Activated CD8-positive, alpha-beta memory T cell treated with anti-CD3 and anti-CD28 coated beads for 4 hours (primary cell): ENCODE results near the gene IKZF1.

Source experiments
- DNase-seq, 2 donors: peaks; one replicate each; pipeline ENCODE4 v3.0.0-alpha.2; 2020; ENCODE audit warnings: low read depth in 2 of 2

IKZF1 gene

GRCh38 chr7:50355817-50356178, 51.3 kb downstream of the IKZF1 start:
- no peak for DNase-seq

- no peak for DNase-seq
These were observed 51.9 kb downstream of the IKZF1 start for GRCh38 chr7:50356212-50356944.

- DNase-seq: no peak
These were observed 52.4 kb downstream of the IKZF1 start for GRCh38 chr7:50356945-50357268.

- DNase-seq: no peak
These were observed 52.9 kb downstream of the IKZF1 start for GRCh38 chr7:50357426-50357825.

- no peak for DNase-seq
These were observed 53.7 kb downstream of the IKZF1 start for GRCh38 chr7:50358041-50358705.

- no peak for DNase-seq
These were observed 54.3 kb downstream of the IKZF1 start for GRCh38 chr7:50358779-50359178.

GRCh38 chr7:50359258-50359994, 54.9 kb downstream of the IKZF1 start:
- no peak for DNase-seq

GRCh38 chr7:50359995-50360925, 55.7 kb downstream of the IKZF1 start:
- DNase-seq: peak; percentile 61 to 87

GRCh38 chr7:50362142-50362541, 57.6 kb downstream of the IKZF1 start:
- DNase-seq: no peak

GRCh38 chr7:50362712-50363282, 58.3 kb downstream of the IKZF1 start:
- DNase-seq: no peak

GRCh38 chr7:50363327-50364060, 59.0 kb downstream of the IKZF1 start:
- DNase-seq: no peak

- DNase-seq: no peak
These were observed 60.1 kb downstream of the IKZF1 start for GRCh38 chr7:50364645-50365044.

GRCh38 chr7:50366311-50366710, 61.8 kb downstream of the IKZF1 start:
- DNase-seq: no peak

- no peak for DNase-seq
These were observed 62.6 kb downstream of the IKZF1 start for GRCh38 chr7:50367100-50367499.

- DNase-seq: no peak
These were observed 63.1 kb downstream of the IKZF1 start for GRCh38 chr7:50367570-50367969.

- DNase-seq: no peak
These were observed 63.9 kb downstream of the IKZF1 start for GRCh38 chr7:50368366-50368765.

- DNase-seq: no peak
These were observed 64.9 kb downstream of the IKZF1 start for GRCh38 chr7:50369143-50370026.

GRCh38 chr7:50370884-50371283, 66.4 kb downstream of the IKZF1 start:
- no peak for DNase-seq

GRCh38 chr7:50371551-50372021, 67.1 kb downstream of the IKZF1 start:
- DNase-seq: no peak

- DNase-seq: no peak
These were observed 68.4 kb downstream of the IKZF1 start for GRCh38 chr7:50372923-50373322.
